Muscle layer of duodenum (tissue), 2 donors: ENCODE results near the gene ELMOD3.
"Not testable (repeated sequence)": the region's sequence is repeated elsewhere in the genome, so short reads cannot be mapped to it uniquely, and the experiment has no call there.

Experiments
- H3K27ac ChIP-seq: one replicate; pipeline ENCODE4 v1.7.0; 2013; ENCODE audit warnings: mild to moderate bottlenecking, low read length
- H3K27me3 ChIP-seq: one replicate; pipeline ENCODE4 v1.7.0; 2013; ENCODE audit warnings: low read depth, mild to moderate bottlenecking, control low read depth, low read length
- H3K36me3 ChIP-seq, 2 donors: one replicate each; pipeline ENCODE4 v1.7.0; 2013; ENCODE audit warnings: low read length in 2 of 2, control low read depth in 1 of 2, mild to moderate bottlenecking in 1 of 2; ENCODE audit not compliant: insufficient read depth in 2 of 2, control insufficient read depth in 1 of 2
- H3K4me1 ChIP-seq, 2 donors: one replicate each; pipeline ENCODE4 v1.7.0; 2013; ENCODE audit warnings: low read length in 2 of 2, mild to moderate bottlenecking in 2 of 2, control low read depth in 1 of 2, moderate library complexity in 1 of 2; ENCODE audit not compliant: insufficient read depth in 2 of 2, control insufficient read depth in 1 of 2
- H3K4me3 ChIP-seq, 2 donors: one replicate each; pipeline ENCODE4 v1.7.0; 2013; ENCODE audit warnings: low read length in 2 of 2, low read depth in 1 of 2, mild to moderate bottlenecking in 1 of 2
- H3K9me3 ChIP-seq, 2 donors: one replicate each; pipeline ENCODE4 v1.7.0; 2013; ENCODE audit warnings: low read length in 2 of 2, control low read depth in 1 of 2, mild to moderate bottlenecking in 1 of 2; ENCODE audit not compliant: control insufficient read depth in 1 of 2
- donor health status: healthy.

ELMOD3 gene

DNA sequence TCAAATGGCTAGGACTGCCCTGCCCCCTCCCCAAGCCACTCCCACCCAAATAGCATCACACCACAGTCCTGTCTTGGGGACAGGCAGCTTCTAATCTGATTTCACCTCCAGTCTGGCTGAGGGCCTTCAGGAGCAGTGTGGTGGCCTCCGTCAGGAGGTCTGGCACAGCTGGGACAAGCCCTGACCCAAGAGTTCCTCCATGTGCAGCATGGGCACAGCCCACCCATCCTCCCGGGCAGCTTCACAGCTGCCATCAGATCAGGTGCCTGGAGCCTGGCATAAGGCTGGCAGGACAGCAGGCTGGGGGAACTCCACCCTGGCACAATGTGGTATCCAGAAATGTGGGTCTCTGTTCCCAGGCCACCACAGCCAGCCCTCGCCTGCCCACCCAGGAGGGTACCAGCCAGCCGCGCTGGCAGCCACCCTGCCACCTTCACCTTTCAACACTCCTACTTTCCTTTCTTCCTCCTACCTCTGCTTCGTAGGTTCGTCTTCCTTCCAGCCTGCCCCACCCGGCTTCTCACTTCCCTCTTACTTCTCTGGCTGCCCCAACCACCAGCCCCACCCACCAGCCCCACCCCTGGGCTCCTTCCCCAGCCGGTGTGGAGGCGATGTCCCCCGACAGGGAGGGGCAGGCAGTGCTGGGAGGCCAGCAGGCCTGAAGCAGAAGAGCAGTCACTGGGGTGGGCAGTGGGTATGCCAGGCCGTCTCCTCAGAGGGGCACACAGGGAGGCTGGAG lies 55.4 kb downstream of the ELMOD3 start, which contains the start of gene CAPG:
TSS of gene CAPG (minus strand) at position 522 of the 739 bp plus-strand sequence. CDS start 8,221 bp downstream, outside the sequence.
- peak within 1 kb of the TSS in 1 of 2 donors; percentile 39 for H3K4me3 ChIP-seq
- peak within 1 kb of the TSS; percentile 63 for H3K27ac ChIP-seq

DNA sequence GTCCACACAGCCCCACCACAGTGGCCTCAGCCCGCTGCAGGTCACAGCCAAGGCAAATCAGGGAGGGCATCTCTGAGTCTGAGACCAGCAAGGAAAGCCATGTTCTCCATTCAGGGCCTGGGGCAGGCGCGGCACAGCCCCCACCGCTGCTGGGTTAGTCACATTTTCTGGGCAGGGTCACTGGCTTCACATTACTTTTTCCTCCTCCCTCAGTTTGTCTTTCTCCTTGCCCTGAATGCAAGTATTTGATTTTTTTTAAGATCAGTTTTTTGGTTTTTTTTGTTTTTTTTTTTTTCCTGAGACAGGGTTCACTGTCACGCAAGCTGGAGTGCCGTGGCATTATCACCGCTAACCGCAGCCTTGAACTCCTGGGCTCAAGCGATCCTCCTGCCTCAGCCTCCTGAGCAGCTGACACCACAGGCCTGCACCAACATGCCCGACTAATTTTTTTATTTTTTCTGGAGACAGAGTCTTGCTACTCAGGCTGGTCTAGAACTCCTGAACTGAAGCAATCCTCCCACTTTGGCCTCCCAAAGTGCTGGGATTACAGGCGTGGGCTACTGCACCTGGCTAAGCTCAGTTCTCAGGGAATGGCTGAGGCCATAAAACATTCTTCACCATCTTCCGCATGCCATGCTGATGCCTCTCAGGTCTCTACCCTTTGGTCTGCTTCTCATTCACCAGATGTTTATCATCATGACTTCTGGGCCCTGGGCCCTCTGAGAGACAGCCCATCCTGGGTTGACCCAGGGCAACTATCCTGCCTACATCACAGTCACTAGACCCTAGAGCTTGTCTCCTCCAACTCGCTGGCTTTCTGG lies 56.2 kb downstream of the ELMOD3 start:
- Histone ChIP-seq H3K4me3 (no peak overlapping the region), H3K27ac (no peak overlapping the region), H3K4me1 (peaks cover 10 to 18% of the 10 kb centered on the region in 2 donors), H3K27me3 (no peaks in the 10 kb centered on the region), H3K36me3 (no peaks in the 10 kb centered on the region), H3K9me3 (no peaks in the 10 kb centered on the region)

More for the DNA sequence above, 55.4 kb downstream of the ELMOD3 start, which contains the start of gene CAPG:
- H3K27me3 ChIP-seq = no peaks in the 10 kb centered on the region
- peaks cover 10 to 18% of the 10 kb centered on the region in 2 donors for H3K4me1 ChIP-seq
- H3K36me3 ChIP-seq = no peaks in the 10 kb centered on the region
- no peaks in the 10 kb centered on the region for H3K9me3 ChIP-seq

GRCh38 chr2:85411405-85411748 lies 56.8 kb downstream of the ELMOD3 start:
- Histone ChIP-seq H3K9me3 (no peaks in the 10 kb centered on the region), H3K27me3 (no peaks in the 10 kb centered on the region), H3K4me3 (no peak overlapping the region), H3K4me1 (peaks cover 10 to 18% of the 10 kb centered on the region in 2 donors), H3K36me3 (no peaks in the 10 kb centered on the region), H3K27ac (no peak overlapping the region)

GRCh38 chr2:85413592-85414420 lies 59.2 kb downstream of the ELMOD3 start:
- Histone ChIP-seq H3K27ac (no peak overlapping the region), H3K27me3 (no peaks in the 10 kb centered on the region), H3K4me3 (peak overlapping the region; percentile 50 to 55), H3K9me3 (no peaks in the 10 kb centered on the region), H3K4me1 (peaks cover 10 to 13% of the 10 kb centered on the region in 2 donors), H3K36me3 (no peaks in the 10 kb centered on the region)

DNA sequence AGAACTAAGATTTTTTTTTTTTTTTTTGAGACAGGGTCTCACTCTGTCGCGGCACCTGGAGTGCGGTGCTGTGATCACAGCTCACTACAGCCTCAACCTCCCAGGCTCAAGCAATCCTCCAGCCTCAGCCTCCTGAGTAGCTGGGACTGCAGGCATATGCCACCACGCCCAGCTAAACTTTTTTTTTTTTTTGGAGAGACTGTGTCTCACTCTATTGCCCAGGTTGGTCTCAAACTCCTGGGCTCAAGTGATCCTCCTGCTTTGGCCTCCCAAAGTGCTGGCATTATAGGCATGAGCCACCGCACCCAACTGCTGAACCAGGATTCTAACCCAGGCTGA lies 59.8 kb downstream of the ELMOD3 start:
- Histone ChIP-seq H3K4me3 (peak overlapping the region in 1 of 2 donors; percentile 50), H3K4me1 (peaks cover 13 to 14% of the 10 kb centered on the region in 2 donors)
- H3K27ac ChIP-seq = not testable (repeated sequence)

GRCh38 chr2:85414761-85415553 lies 60.4 kb downstream of the ELMOD3 start:
- H3K9me3 ChIP-seq = no peaks in the 10 kb centered on the region
- H3K27ac ChIP-seq = no peak overlapping the region
- H3K4me3 ChIP-seq = no peak overlapping the region
- peaks cover 10 to 16% of the 10 kb centered on the region in 2 donors for H3K4me1 ChIP-seq
- no peaks in the 10 kb centered on the region for H3K36me3 ChIP-seq
- H3K27me3 ChIP-seq = no peaks in the 10 kb centered on the region

More for the DNA sequence above, 59.8 kb downstream of the ELMOD3 start:
- not testable (repeated sequence) for H3K9me3 ChIP-seq, H3K36me3 ChIP-seq, H3K27me3 ChIP-seq

DNA sequence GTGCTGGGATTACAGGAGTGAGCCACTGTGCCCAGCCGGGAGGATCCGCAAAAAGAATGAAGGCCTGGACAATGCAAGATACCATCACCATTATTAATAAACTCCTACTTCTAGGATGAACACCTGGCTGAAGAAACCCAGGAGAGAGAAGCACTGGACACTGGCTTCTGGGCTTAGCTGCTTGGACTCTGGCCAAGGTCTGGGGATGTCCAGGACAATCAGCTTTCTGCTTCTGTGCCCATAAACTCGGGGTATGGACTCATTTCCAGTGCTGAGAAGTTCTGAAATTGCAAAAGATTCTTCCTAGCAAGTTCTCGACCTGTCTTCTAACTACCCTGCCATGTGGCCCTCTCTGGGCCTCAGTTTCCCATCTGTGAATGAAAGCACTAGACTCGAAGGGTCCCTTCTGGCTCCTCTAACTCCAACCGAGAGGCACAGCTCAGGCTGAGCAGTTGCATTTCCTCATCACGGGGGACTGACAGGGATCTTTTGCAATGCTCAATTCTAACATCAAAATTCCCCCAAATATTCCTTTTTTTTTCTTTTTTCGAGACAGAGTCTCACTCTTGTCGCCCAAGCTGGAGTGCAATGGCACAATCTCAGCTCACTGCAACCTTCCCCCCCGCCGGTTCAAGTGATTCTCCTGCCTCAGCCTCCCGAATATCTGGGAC lies 61.5 kb downstream of the ELMOD3 start:
- H3K27ac ChIP-seq = no peak overlapping the region
- no peaks in the 10 kb centered on the region for H3K27me3 ChIP-seq
- H3K4me3 ChIP-seq = no peak overlapping the region
- no peaks in the 10 kb centered on the region for H3K36me3 ChIP-seq
- H3K4me1 ChIP-seq = peaks cover 10 to 11% of the 10 kb centered on the region in 2 donors
- no peaks in the 10 kb centered on the region for H3K9me3 ChIP-seq

- no peaks in the 10 kb centered on the region for H3K27me3 ChIP-seq
- H3K4me1 ChIP-seq = peaks cover 11% of the 10 kb centered on the region in 2 donors
These were observed 63.8 kb downstream of the ELMOD3 start, which contains the start of gene SH2D6 for GRCh38 chr2:85418132-85419008. Gene SH2D6, plus strand, starts transcription at chr2:85418714. Its CDS starts 10,752 bp downstream, at chr2:85429466.

GRCh38 chr2:85419009-85419675 lies 64.6 kb downstream of the ELMOD3 start:
- Histone ChIP-seq H3K27me3 (no peaks in the 10 kb centered on the region), H3K27ac (peak overlapping the region; percentile 92), H3K4me1 (peaks cover 11% of the 10 kb centered on the region in 2 donors), H3K4me3 (peak overlapping the region; percentile 77 to 82), H3K36me3 (no peaks in the 10 kb centered on the region), H3K9me3 (no peaks in the 10 kb centered on the region)

More at GRCh38 chr2:85418132-85419008, 63.8 kb downstream of the ELMOD3 start, which contains the start of gene SH2D6:
- Histone ChIP-seq H3K36me3 (no peaks in the 10 kb centered on the region), H3K4me3 (peak within 1 kb of the TSS; percentile 77 to 82), H3K9me3 (no peaks in the 10 kb centered on the region), H3K27ac (peak within 1 kb of the TSS; percentile 92)
